ENCODE measurements around the gene FBLN5.

DNA sequence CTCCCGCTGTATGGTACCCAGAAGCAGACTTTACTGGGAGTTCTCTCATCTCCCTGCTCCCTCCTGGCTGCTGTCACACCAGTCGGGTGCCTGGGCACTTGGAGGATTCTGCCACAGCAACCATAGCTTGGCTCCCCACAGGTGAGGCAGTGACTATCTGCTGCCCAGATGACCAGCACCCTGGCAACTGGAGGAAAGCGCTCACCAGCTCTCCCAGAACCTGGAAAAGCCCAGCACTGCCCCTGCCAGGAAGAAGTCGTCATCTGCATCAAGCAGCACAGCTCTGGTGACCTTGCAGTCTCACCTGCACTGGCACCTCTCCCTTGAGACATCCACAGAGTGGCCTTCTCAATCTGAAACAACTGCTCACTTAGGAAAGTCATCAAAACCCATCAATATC lies 48.3 kb downstream of the FBLN5 start:
- no peak for TF ChIP-seq POLR2A (IDR thresholded peaks at IDR 0.05; ENCODE audit: low read depth)
- TF ChIP-seq, protein P1, sequence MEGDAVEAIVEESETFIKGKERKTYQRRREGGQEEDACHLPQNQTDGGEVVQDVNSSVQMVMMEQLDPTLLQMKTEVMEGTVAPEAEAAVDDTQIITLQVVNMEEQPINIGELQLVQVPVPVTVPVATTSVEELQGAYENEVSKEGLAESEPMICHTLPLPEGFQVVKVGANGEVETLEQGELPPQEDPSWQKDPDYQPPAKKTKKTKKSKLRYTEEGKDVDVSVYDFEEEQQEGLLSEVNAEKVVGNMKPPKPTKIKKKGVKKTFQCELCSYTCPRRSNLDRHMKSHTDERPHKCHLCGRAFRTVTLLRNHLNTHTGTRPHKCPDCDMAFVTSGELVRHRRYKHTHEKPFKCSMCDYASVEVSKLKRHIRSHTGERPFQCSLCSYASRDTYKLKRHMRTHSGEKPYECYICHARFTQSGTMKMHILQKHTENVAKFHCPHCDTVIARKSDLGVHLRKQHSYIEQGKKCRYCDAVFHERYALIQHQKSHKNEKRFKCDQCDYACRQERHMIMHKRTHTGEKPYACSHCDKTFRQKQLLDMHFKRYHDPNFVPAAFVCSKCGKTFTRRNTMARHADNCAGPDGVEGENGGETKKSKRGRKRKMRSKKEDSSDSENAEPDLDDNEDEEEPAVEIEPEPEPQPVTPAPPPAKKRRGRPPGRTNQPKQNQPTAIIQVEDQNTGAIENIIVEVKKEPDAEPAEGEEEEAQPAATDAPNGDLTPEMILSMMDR (IDR thresholded peaks at IDR 0.05), result no peak
